GM18873 (cell line): Measurements from ENCODE around the gene NPHS2.
"Not testable (repeated sequence)": the region's sequence is repeated elsewhere in the genome, so short reads cannot be mapped to it uniquely, and the experiment has no call there.

Experiments used
- ATAC-seq: cut with Tn5 transposase; IDR thresholded peaks from one replicate; pipeline ENCODE4 v1.9.1; 2021; ENCODE audit warnings: mild to moderate bottlenecking, moderate library complexity, moderate number of reproducible peaks; ENCODE audit not compliant: unreplicated experiment, low FRiP score

The NPHS2 gene

DNA sequence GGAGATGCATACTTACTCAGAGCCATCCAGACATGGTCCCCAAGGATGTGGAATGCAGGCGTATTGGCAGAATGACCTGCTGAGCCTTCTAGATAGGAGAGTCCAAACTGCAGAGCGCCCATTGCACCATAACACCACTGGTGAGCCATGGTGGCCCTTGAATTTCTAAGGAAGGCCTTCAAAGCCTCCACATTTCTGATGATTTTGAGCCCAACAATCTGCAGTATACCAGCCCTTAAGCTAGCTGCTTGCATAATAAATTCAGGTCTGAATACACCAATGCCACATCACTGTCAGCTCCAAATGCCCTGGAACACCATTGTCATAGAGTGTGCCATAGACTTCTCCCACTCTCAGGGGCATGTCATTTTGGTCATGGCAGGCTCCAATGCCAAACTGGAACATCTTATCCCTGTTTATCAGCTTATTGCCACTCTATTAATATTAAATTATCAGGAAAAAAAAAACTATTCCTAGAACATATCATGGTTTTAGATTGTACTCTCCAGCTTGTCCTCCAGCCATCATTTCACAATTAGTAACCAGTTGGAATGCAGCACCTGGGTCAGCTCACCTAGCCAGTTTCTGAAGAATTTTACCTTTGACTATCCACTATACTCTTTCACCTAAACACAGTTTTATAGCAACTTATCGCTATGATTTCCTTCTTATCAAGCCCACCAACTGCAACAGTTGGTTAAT, 26.9 kb downstream of the NPHS2 start:
- ATAC-seq = no peak

DNA sequence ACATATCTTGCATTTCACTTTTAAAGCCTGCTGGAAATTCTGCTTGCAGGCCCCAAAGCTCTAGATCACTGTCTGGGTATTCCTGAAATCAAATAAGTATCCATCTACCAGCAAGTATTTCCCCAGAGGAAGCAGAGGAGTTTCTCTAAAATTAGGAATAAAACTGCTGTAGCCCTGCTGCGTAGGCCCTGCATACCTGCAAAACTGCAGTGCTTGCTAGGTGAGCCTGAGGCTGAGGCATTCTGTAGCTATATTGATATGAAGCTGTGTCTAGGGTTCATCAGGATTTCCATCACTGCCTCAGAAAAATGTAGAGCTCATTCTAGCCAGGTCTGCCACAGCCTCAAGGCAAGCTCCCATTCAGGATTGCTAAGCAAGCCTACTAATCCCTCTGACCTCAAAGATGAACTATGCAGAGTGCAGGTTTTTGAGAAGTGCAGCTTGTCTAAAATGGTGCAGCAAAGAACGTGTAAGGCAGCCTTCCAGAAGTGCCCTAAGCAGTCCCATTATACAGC, 28.7 kb downstream of the NPHS2 start:
- no peak for ATAC-seq

DNA sequence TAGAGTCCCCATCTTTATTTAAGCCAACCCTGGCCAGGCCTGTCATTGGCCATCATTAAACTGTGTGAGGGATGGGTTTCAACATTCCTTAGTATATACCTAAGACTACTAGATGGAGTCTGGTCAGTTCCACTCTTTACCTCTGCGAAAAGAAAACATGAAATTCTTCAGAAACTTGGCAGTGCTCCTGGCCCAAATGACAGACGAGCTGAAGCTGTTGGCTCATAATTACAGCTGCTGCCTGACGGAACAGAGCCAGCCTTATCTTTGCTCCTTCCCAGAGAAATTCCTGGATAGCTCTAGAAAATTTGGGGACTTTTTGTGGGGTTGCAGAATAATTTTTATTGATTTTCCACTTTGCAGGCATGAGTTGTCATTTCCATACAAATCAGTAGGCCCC, 30.4 kb downstream of the NPHS2 start:
- ATAC-seq = no peak

DNA sequence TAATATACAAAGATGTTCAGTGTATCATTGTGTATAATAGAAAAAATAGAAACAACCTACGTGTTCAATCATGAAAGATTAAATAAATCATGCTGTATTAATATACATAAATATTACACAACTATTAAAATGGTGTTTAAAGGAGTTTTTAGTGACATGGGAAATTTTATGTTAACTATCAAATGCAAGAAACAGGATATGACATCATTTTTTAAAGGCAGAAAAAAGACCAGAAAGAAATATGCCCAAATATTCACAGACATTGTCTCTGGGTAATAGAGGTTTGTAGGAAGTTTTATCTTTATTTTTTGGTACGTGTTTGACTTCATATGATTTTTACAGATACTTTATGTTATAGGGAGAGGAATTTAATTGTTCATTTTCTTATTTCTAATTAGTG, 34.0 kb downstream of the NPHS2 start:
- no peak for ATAC-seq

DNA sequence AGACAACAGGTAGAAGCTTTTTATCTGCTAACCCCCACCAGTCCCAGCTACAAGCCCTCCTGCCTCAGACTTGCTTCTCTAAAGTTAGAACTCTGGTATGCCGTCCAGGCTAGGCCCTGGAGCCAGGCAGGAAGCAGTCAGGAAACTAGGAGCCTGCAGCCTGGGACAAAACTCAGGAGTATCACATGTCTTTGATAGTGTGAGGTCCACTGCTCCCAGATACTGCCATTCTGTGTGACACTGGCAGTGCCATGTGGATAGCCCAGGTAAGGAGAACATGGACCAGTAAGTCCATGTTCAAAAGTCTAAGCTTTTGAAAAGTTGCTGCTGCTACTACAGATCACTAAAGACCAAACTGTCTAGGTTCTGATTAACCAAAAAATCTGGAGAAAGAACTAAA, 45.4 kb downstream of the NPHS2 start:
- ATAC-seq = no peak

DNA sequence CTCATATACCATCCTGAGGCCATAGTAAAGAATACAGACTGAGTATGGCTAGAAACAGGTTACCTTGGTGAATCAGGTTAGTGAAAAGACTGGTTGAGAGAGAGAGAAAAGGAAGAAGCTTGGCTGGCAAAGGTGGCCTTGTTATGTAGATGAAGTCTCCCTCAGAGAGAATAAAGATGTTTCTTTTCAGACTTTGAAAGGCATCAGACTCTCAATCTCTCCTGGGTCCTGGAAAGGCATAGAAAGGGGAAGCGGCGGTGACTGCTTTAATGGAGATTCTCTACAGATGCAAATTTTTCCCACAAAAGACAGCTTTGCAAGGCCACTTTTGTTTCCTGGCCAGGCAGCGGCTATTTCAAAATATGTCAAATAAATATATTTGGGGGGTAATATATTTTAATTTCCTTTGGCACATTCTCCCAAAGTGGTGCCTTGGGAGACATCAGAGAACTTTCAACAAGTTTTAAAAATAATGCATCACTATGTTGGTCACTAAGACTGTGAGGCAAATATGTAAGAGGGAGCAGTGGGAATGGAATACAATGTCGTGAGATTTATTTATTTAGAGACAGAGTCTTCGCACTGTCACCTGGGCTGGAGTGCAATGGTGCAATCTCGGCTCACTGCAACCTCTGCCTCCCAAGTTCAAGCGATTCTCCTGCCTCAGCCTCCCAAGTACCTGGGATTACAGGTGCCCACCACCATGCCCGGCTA, 46.1 kb downstream of the NPHS2 start:
- no peak for ATAC-seq

DNA sequence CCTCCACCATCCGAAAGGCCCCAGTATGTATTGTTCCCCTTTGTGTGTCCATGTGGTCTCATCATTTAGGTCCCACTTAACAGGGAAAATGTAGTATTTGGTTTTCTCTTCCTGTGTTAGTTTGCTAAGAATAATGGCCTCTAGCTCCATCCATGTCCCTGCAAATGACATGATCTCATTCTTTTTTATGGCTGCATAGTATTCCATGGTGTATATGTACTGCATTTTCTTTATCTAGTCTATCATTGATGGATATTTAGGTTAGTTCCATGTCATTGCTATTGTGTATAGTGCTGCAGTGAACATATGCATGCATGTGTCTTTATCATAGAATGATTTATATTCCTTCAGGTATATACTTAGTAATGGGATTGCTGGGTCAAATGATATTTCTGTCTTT, 57.2 kb downstream of the NPHS2 start:
- ATAC-seq = not testable (repeated sequence)

DNA sequence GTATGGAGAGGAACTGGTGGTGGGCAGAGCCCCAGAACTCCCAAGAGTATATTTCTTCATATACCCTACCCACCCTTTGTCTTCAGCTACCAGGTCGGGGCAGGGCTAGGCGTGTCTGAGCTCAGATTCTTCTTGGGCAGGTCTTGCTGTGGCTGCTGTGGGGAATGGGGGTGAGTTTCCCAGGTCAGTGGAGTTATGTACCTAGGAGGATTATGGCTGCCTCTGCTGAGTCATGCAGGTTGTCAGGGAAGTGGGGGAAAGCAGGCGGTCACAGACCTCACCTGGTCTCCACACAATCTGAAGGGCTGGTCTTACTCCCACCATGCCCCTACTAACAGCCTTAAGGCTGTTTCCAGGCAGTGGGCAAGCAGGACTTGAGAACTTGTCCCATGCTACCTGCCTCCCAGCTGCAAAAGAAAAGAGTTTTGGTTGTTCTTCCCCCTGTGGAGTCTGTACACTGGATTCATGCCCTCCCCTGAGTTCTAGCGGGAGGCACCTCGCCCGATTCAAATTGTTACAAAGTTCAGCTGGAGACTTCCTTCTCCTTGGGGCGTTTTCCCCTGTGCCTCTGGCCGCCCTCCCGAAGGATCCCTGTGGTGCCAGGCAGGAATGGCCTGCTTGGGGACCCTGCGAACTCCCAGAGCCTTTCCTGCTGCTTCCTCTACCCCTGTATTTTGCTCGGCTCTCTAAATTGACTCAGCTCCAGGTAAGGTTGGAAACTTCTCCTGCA, 58.6 kb downstream of the NPHS2 start:
- no peak for ATAC-seq

DNA sequence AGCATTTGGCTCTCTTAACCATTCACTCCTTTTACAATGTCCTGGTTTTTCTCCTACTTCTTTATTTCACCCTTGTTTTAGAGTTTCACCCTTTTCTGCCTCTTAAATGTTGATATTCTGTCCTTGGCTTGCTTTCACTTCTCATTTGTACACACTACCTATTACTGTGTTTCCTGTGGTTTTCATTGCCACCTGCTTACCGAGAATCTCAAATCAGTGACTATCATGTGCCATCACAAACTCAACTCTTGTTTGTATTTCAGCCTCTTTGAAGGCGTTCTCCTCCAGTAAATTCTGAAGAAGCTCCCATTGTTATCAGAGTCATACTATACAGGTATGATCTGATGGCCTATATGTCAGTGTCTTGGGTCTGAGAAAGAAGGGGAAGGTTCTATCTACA, 65.7 kb downstream of the NPHS2 start:
- peak; percentile 72 for ATAC-seq

DNA sequence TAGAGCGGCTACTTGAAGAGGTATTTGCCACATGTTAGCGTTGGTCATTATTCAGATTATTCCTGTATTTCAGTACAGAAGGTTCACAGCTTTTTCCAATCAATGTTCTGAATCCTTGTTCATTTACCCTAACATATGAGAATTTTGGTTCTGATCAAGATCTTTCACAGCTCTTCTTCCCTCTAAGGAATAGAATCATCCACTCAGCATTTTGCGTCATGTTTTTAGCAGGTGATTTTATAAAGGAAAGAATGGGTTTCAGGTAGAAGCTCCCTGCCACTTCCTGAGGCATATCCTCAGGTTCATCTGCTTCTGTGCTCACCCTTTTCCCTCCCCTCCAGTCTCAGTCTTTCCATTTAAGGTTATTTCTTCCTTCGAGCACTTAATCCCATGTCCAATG, 66.4 kb downstream of the NPHS2 start:
- no peak for ATAC-seq

DNA sequence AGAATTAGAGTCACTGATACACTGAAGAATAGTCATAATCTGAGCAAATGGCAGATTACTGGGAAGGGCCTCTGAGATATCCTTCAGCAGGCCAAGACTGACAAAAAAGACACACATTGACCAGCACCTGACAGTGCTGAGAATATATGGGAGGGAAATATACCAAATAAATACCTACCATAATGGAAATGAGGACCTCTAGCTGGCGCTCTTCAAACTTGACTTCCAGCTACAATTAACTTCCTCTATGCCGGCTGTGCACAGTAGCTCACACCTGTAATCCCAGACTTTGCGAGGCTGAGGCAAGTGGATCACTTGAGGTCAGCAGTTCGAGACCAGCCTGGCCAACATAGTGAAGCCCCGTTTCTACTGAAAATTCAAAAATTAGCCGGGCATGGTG, 69.5 kb downstream of the NPHS2 start:
- ATAC-seq = no peak
